ENCODE results near the gene CLDN24.

DNA sequence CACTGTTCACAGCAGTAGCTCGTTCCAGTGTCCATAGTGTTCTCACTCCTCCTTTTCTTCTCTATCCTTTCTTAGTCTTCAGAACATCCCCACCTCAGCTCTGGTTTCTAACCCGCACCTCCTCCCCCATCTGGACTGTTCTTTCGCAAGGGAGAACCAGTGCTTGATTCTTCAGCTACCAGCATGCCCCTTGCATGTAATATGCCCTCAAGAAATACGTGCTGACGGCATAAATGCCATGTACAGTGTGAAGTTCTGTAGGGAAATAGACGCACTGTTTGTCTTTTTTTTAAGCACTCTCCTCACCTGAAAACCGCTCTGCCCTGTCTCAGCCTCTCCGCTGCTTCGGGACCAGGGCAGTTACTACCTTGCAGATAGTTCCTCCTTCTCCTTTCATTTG is 7.4 kb downstream of the CLDN24 start:
- TF ChIP-seq REST (IDR thresholded peaks at IDR 0.05; ENCODE audit: insufficient read depth in 1 of 2, low read depth in 2 of 2, low read length in 2 of 2) = no peak
- no peak for TF ChIP-seq POLR2AphosphoS5 (IDR thresholded peaks at IDR 0.05; ENCODE audit: low read depth, low read length)
